GM12878 (cell line): ENCODE measurements around the gene BCL10. TPM values are rescaled to one million over a fixed set of nuclear protein-coding genes. Genes with fewer than 3 reads are reported as not detected.

Experiments used
- ATAC-seq: fragments of 200-7000 bp; cut with Tn5 transposase; 3 replicates; pipeline ENCODE4 v1.9.1; 2020; ENCODE audit warnings: mild to moderate bottlenecking, moderate library complexity
- BruUV-seq: library from RNA; stranded (reverse); fragments of 400-500 nt; replicated peaks from 2 replicates; lab custom pipeline; 2021; lab: Mats Ljungman, UMichigan
- CTCF ChIA-PET: fragments of 300-600 bp; sonication (Branson Sonifier 250); formaldehyde crosslinking; extraction: SDS; loops from one replicate; lab custom pipeline; 2021; ENCODE audit warnings: inconsistent platforms; lab: Yijun Ruan, JAX
- POLR2A ChIA-PET: fragments of 350-600 bp; formaldehyde crosslinking; extraction: SDS; loops from one replicate; lab custom pipeline; 2021; ENCODE audit warnings: inconsistent platforms; lab: Charles Lee
- RAD21 ChIA-PET: fragments of 300-600 bp; sonication (Branson Sonifier 250); formaldehyde crosslinking; loops from one replicate; lab custom pipeline; 2023; ENCODE audit warnings: antibody characterized with exemption; ENCODE audit not compliant: unreplicated experiment; lab: Charles Lee
- SMC1A ChIA-PET: fragments of 300-600 bp; sonication (Branson Sonifier 250); formaldehyde crosslinking; loops from one replicate; lab custom pipeline; 2023; ENCODE audit not compliant: unreplicated experiment, uncharacterized antibody; lab: Charles Lee
- DNase-seq: peaks from one replicate; pipeline ENCODE4 v3.0.0-alpha.2; 2011; ENCODE audit warnings: low read depth, low spot score
- FAIRE-seq: peaks from 3 replicates; lab custom pipeline; 2011; peaks lifted over from hg19 to GRCh38; lab: Jason Lieb, UNC
- H2AFZ ChIP-seq: 2 replicates; pipeline ENCODE4 v1.6.0; 2011; ENCODE audit warnings: low read depth, low read length, control low read depth; ENCODE audit not compliant: control insufficient read depth
- H3K27ac ChIP-seq: 2 replicates; pipeline ENCODE4 v1.5.1; 2011; ENCODE audit warnings: control low read depth; ENCODE audit not compliant: control insufficient read depth, insufficient read depth
- H3K27me3 ChIP-seq, 2 experiments: replicated peaks in 1 of 2; 2 replicates each; pipeline versions ENCODE4 v1.6.0 to v1.6.1; 2011; ENCODE audit warnings: low read length in 1 of 2; ENCODE audit not compliant: control insufficient read depth in 2 of 2, insufficient read depth in 2 of 2
- H3K36me3 ChIP-seq, 2 experiments: 2 replicates each; pipeline ENCODE4 v1.5.1; 2011; ENCODE audit warnings: low read length in 1 of 2; ENCODE audit not compliant: control insufficient read depth in 2 of 2, insufficient read depth in 2 of 2
- H3K4me1 ChIP-seq: 2 replicates; pipeline ENCODE4 v1.6.1; 2011; ENCODE audit warnings: mild to moderate bottlenecking, low read length, moderate library complexity, mixed read lengths; ENCODE audit not compliant: control insufficient read depth, insufficient read depth
- H3K4me2 ChIP-seq: 2 replicates; pipeline ENCODE4 v1.6.0; 2011; ENCODE audit warnings: control low read depth; ENCODE audit not compliant: control insufficient read depth, insufficient read depth
- H3K4me3 ChIP-seq: fragments of 200-600 bp; sonication (generic); 2 replicates; pipeline ENCODE4 v1.5.1; 2016
- H3K79me2 ChIP-seq: 2 replicates; pipeline ENCODE4 v1.6.0; 2011; ENCODE audit warnings: low read length; ENCODE audit not compliant: control insufficient read depth, insufficient read depth
- H3K9ac ChIP-seq: 2 replicates; pipeline ENCODE4 v1.8.0; 2011; ENCODE audit warnings: low read length, control low read depth, mixed read lengths; ENCODE audit not compliant: control insufficient read depth, insufficient read depth
- H3K9me3 ChIP-seq: replicated peaks from 3 replicates; pipeline ENCODE4 v1.5.1; 2011; ENCODE audit warnings: mild to moderate bottlenecking, low read length; ENCODE audit not compliant: control insufficient read depth, insufficient read depth
- H4K20me1 ChIP-seq: 2 replicates; pipeline ENCODE4 v1.6.0; 2011; ENCODE audit not compliant: control insufficient read depth, insufficient read depth
- BACH1 ChIP-seq: fragments of 450-650 bp; IDR thresholded peaks from 2 replicates; pipeline ENCODE4 v1.6.1; 2017; ENCODE audit warnings: mild to moderate bottlenecking, borderline replicate concordance
- ETV6 ChIP-seq, 2 experiments: fragments of 450-650 bp in 1 of 2; IDR thresholded peaks in 1 of 2; conservative IDR thresholded peaks in 1 of 2; 2 replicates each; pipeline ENCODE4 v1.6.1; 2014; ENCODE audit warnings: antibody characterized with exemption in 1 of 2, borderline replicate concordance in 1 of 2, low read depth in 1 of 2, mild to moderate bottlenecking in 1 of 2, moderate library complexity in 1 of 2
- FOS ChIP-seq: IDR thresholded peaks from 3 replicates; pipeline ENCODE4 v1.6.1; 2011; ENCODE audit warnings: borderline replicate concordance; ENCODE audit not compliant: insufficient read length; ENCODE audit errors: extremely low read depth
- HDGF ChIP-seq: fragments of 450-650 bp; IDR thresholded peaks from 2 replicates; pipeline ENCODE4 v1.6.1; 2016; ENCODE audit warnings: antibody characterized with exemption
- IKZF1 ChIP-seq: fragments of 450-650 bp; conservative IDR thresholded peaks from 2 replicates; pipeline ENCODE4 v1.6.1; 2017; ENCODE audit warnings: antibody characterized with exemption, mild to moderate bottlenecking
- IKZF2 ChIP-seq, 2 experiments: fragments of 450-650 bp; IDR thresholded peaks; 2 replicates each; pipeline ENCODE4 v1.6.1; 2017; ENCODE audit warnings: mild to moderate bottlenecking in 2 of 2, moderate library complexity in 2 of 2
- IRF4 ChIP-seq: IDR thresholded peaks from 2 replicates; pipeline ENCODE4 v1.6.1; 2011; ENCODE audit warnings: low read depth, low read length
- RUNX3 ChIP-seq: IDR thresholded peaks from 2 replicates; pipeline ENCODE4 v1.6.1; 2012; ENCODE audit warnings: low read length, inconsistent platforms
- SMC3 ChIP-seq: IDR thresholded peaks from 2 replicates; pipeline ENCODE4 v1.6.1; 2011; ENCODE audit warnings: low read length, improper control_type of control experiment, borderline replicate concordance
- SPI1 ChIP-seq: IDR thresholded peaks from 2 replicates; pipeline ENCODE4 v1.6.1; 2011; ENCODE audit warnings: low read depth, mild to moderate bottlenecking, low read length, moderate library complexity, borderline replicate concordance; ENCODE audit not compliant: insufficient read depth
- YY1 ChIP-seq: IDR thresholded peaks from 2 replicates; pipeline ENCODE4 v1.6.1; 2011; ENCODE audit warnings: low read depth, mild to moderate bottlenecking, low read length
- ZNF384 ChIP-seq: IDR thresholded peaks from 2 replicates; pipeline ENCODE4 v1.6.1; 2012; ENCODE audit warnings: low read depth, mild to moderate bottlenecking, low read length, improper control_type of control experiment, borderline replicate concordance
- WGBS: methylation state at CpG from one replicate; pipeline ENCODE4 v1.1.6; 2016; ENCODE audit warnings: low lambda C conversion rate; ENCODE audit not compliant: insufficient replicate concordance, insufficient coverage; ENCODE audit errors: missing lambda C conversion rate; 5-methylcytosine and 5-hydroxymethylcytosine counted together
- in situ Hi-C: fragments of 300-500 bp; cut with MboI; formaldehyde crosslinking; loops from 9 replicates; pipeline ENCODE4 v1.14.3; 2018; ENCODE audit warnings: mixed read lengths
- intact Hi-C: fragments of 100-400 bp; cut with micrococcal nuclease; formaldehyde crosslinking; loops from one replicate; pipeline ENCODE4 v1.14.2; 2022; ENCODE audit not compliant: unreplicated experiment
- polyA plus RNA-seq, 11 experiments: library from polyadenylated mRNA; depleted of rRNA in 4 of 11; unstranded in 6 of 11; stranded (reverse) in 5 of 11; fragments of >200 nt; fragmentation: Nextera tagmentation in 4 of 11; fragmentation: Illumina TruSeq in 1 of 11; extraction: Ambion mirVana in 4 of 11; extraction: Trizol in 1 of 11; gene quantifications; 1 replicate in 1 of 11; 2 replicates in 10 of 11; pipeline versions ENCODE4 v1.2.1 to v1.2.3, GENCODE V29; 2011 to 2016; ENCODE audit warnings: inconsistent platforms in 2 of 11, missing spikeins in 2 of 11, low read depth in 1 of 11
- total RNA-seq, 4 experiments: library from RNA; depleted of rRNA in 3 of 4; stranded (reverse); fragments of >200 nt in 3 of 4; fragmentation: Illumina TruSeq in 1 of 4; extraction: Trizol in 1 of 4; gene quantifications; 2 replicates each; pipeline versions ENCODE4 v1.2.1 to v1.2.3, GENCODE V29; 2013 to 2021
- TF ChIP-seq, protein P1 (sequence below): IDR thresholded peaks from 2 replicates; pipeline ENCODE4 v1.6.1; 2011; ENCODE audit warnings: low read depth, mild to moderate bottlenecking, low read length, moderate library complexity, borderline replicate concordance; ENCODE audit errors: extremely low read depth
- TF ChIP-seq, protein P2 (sequence below): fragments of 450-650 bp; IDR thresholded peaks from 2 replicates; pipeline ENCODE4 v1.6.1; 2017; ENCODE audit warnings: low read depth, mild to moderate bottlenecking, moderate library complexity
- TF ChIP-seq, protein P3 (sequence below): fragments of 450-650 bp; IDR thresholded peaks from 2 replicates; pipeline ENCODE4 v1.6.1; 2017; ENCODE audit warnings: borderline replicate concordance

The BCL10 gene
- total and polyA plus RNA-seq, 10 of the 15 experiments (the other 5 are each of a cell fraction or from before 2014, with no cell fraction given): 10.6 to 35.2 (median 19.5) TPM

DNA sequence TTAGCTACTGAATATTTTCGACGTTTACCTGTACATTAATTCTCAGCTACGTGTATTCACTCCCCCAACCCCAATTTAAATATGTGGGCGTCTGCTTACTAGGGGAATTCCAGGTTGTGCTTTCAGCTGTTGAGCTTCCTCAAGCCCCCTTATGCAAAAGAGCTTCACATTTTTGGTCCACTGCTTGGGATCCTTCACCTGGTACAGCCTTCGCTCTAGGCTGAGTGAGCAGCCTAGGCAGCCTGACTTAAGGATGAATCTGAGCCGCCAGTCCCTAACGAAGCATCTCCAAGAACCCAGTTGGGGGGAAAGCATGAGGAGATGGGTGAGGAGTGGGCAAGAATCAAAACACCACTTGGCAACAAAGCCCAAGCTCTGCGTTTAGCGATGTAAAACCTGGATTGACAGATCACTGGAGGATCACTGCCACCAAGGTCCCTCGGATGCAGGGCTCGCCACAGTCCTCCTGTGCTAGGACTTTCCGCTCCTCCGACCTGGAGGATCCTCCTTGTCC, 674 bp downstream of the BCL10 start (continued):
- no peak for TF ChIP-seq HDGF
- TF ChIP-seq FOS: no peak
- TF ChIP-seq, protein P1, sequence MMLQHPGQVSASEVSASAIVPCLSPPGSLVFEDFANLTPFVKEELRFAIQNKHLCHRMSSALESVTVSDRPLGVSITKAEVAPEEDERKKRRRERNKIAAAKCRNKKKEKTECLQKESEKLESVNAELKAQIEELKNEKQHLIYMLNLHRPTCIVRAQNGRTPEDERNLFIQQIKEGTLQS: no peak
- TF ChIP-seq RUNX3: no peak
- TF ChIP-seq, protein P2, sequence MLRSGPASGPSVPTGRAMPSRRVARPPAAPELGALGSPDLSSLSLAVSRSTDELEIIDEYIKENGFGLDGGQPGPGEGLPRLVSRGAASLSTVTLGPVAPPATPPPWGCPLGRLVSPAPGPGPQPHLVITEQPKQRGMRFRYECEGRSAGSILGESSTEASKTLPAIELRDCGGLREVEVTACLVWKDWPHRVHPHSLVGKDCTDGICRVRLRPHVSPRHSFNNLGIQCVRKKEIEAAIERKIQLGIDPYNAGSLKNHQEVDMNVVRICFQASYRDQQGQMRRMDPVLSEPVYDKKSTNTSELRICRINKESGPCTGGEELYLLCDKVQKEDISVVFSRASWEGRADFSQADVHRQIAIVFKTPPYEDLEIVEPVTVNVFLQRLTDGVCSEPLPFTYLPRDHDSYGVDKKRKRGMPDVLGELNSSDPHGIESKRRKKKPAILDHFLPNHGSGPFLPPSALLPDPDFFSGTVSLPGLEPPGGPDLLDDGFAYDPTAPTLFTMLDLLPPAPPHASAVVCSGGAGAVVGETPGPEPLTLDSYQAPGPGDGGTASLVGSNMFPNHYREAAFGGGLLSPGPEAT: peak; percentile 35
- no peak; the same call in 1 of the 2 replicates for TF ChIP-seq BACH1
- no peak for TF ChIP-seq YY1
- TF ChIP-seq IRF4: no peak
- no peak for TF ChIP-seq ETV6 (conservative IDR thresholded peaks at IDR 0.05 in 1 of 2, IDR thresholded peaks at IDR 0.05 in 1 of 2; ENCODE audit: borderline replicate concordance in 1 of 2, low read depth in 1 of 2)

DNA sequence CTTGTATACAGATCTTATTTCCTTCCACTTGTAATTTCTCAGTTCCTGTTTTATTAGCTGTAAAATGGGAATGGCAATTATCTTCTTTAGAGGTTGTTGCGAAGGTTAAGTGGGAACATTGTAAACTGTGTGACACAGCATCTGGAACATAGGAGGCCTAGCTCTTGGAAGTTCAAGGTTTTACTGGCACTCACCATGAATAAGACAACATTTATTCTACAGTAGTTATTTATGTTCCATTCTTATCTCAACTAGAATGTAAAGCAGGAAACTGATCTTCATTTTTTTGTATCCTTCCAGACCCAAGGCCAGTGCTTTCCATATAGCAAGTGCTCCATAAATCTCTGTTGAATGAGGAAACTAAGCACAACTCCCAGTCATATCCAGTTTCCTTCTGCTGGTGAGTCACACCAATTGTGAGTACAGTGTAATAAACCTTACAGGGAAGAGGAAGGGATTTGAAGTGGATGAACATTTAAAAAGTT, 1.4 kb downstream of the BCL10 start:
- TSS peak; percentile 56 for BruUV-seq
- Histone ChIP-seq H3K36me3 (0 out of 4 replicates have a peak, but pooled peaks cover 0 to 10% of the 10 kb centered on the region in 2 experiments), H3K27ac (peak overlapping the region; percentile 94), H3K4me1 (peaks cover 4% of the 10 kb centered on the region), H3K79me2 (peaks cover 63% of the 10 kb centered on the region), H3K27me3 (no peaks in the 10 kb centered on the region), H2AFZ (no peak overlapping the region), H4K20me1 (no peaks in the 10 kb centered on the region), H3K4me2 (peak overlapping the region; percentile 66), H3K9ac (peak overlapping the region; percentile 90), H3K9me3 (no peaks in the 10 kb centered on the region), H3K4me3 (peak overlapping the region; percentile 87)
- in situ Hi-C loops (loop anchor here (10.0 kb wide), 1 partner anchor 700 kb away; the partner anchor contains the start of gene CTBS), intact Hi-C loops (no loop called here)
- no peak for FAIRE-seq
- 58% methylated on average over 1 of the region's 1 CpG for WGBS
- no peak for ATAC-seq
- POLR2A ChIA-PET: interaction anchor here (1.7 to 7.1 kb wide), 3 partner anchors 14 to 702 kb away, joined by 8 to 61 read pairs (median 11); partner anchors contain the start of genes C1orf52 and CTBS
- no peak for TF ChIP-seq SMC3
- peak; percentile 45 to 59; a peak in 2 of 4 replicates for TF ChIP-seq IKZF2 (IDR thresholded peaks at IDR 0.05)
- no peak for TF ChIP-seq ZNF384
- peak; percentile 54 for TF ChIP-seq IKZF1
- TF ChIP-seq SPI1: peak; percentile 84
- TF ChIP-seq, protein P3, sequence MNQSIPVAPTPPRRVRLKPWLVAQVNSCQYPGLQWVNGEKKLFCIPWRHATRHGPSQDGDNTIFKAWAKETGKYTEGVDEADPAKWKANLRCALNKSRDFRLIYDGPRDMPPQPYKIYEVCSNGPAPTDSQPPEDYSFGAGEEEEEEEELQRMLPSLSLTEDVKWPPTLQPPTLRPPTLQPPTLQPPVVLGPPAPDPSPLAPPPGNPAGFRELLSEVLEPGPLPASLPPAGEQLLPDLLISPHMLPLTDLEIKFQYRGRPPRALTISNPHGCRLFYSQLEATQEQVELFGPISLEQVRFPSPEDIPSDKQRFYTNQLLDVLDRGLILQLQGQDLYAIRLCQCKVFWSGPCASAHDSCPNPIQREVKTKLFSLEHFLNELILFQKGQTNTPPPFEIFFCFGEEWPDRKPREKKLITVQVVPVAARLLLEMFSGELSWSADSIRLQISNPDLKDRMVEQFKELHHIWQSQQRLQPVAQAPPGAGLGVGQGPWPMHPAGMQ: no peak
- CTCF ChIA-PET: interaction anchor here (1.2 to 10.6 kb wide), 5 partner anchors 15 to 503 kb away, joined by 3 to 229 read pairs (median 9); partner anchors contain the start of gene C1orf52
- RAD21 ChIA-PET: interaction anchor here (2.7 to 4.1 kb wide), 2 partner anchors 16 to 330 kb away, joined by 20 to 30 read pairs; partner anchors contain the start of gene C1orf52
- SMC1A ChIA-PET: interaction anchor here (0.6 to 11.2 kb wide), 9 partner anchors 8 to 518 kb away, joined by 3 to 110 read pairs (median 3); partner anchors contain the start of gene C1orf52
- no peak for DNase-seq
